ENCODE results near the gene LRRC70.

DNA sequence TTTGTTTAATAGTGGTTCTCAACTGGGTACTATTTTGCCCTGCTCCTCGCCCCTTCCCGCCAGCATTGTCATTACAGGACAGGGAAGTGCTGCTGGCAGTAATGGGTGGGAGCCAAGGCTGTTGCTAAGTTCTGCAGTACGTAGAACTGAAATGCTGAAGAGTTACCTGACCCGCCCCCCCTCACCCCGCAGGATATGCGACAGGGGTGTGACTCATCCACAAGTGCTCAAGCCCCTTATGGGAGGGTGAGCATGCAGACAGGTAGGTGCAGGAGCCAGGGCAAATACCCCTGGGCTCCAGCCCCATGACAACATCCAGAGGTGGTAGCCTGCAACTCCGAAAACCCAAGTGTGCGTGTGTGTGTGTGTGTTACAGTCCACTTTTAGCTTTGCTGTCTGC, 35.7 kb downstream of the LRRC70 start:
- TF ChIP-seq, protein P1, sequence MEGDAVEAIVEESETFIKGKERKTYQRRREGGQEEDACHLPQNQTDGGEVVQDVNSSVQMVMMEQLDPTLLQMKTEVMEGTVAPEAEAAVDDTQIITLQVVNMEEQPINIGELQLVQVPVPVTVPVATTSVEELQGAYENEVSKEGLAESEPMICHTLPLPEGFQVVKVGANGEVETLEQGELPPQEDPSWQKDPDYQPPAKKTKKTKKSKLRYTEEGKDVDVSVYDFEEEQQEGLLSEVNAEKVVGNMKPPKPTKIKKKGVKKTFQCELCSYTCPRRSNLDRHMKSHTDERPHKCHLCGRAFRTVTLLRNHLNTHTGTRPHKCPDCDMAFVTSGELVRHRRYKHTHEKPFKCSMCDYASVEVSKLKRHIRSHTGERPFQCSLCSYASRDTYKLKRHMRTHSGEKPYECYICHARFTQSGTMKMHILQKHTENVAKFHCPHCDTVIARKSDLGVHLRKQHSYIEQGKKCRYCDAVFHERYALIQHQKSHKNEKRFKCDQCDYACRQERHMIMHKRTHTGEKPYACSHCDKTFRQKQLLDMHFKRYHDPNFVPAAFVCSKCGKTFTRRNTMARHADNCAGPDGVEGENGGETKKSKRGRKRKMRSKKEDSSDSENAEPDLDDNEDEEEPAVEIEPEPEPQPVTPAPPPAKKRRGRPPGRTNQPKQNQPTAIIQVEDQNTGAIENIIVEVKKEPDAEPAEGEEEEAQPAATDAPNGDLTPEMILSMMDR (IDR thresholded peaks at IDR 0.05; ENCODE audit: insufficient read depth, low read length), result no peak
- TF ChIP-seq GABPA (IDR thresholded peaks at IDR 0.05; ENCODE audit: low read depth), result no peak
- TF ChIP-seq SPI1 (IDR thresholded peaks at IDR 0.05; ENCODE audit: borderline replicate concordance, low read depth), result no peak
